K562 (cell line): Measurements from ENCODE around the gene CRAMP1. TPM values are rescaled to one million over a fixed set of nuclear protein-coding genes. Genes with fewer than 3 reads are reported as not detected.

Experiments used
- ATAC-seq: fragments of 200-7000 bp; cut with Tn5 transposase; 3 replicates; pipeline ENCODE4 v1.9.1; 2020; ENCODE audit warnings: moderate library complexity
- BruUV-seq: library from RNA; stranded (reverse); fragments of 400-500 nt; replicated peaks from 2 replicates; lab custom pipeline; 2021; lab: Mats Ljungman, UMichigan
- CTCF ChIA-PET: fragments of 300-600 bp; formaldehyde crosslinking; extraction: SDS; loops from one replicate; lab custom pipeline; 2021; ENCODE audit warnings: low intra/inter-chr PET ratio; lab: Yijun Ruan, JAX
- POLR2A ChIA-PET: fragments of 300-600, 350-650 bp; sonication (Branson Sonifier 250); formaldehyde crosslinking; extraction: SDS; loops from one replicate; lab custom pipeline; 2021; ENCODE audit warnings: antibody characterized with exemption, inconsistent platforms; lab: Yijun Ruan, JAX
- DNase-seq, 4 experiments: peaks; one replicate each; pipeline versions ENCODE4 v3.0.0 to v3.0.0-alpha.2; 2011 to 2018; ENCODE audit warnings: low spot score in 3 of 4, mixed read lengths in 3 of 4; ENCODE audit errors: extremely low read depth in 1 of 4
- FAIRE-seq: peaks from 2 replicates; lab custom pipeline; 2011; peaks lifted over from hg19 to GRCh38; lab: Jason Lieb, UNC
- H2AFZ ChIP-seq: 2 replicates; pipeline ENCODE4 v1.6.0; 2011; ENCODE audit warnings: low read depth, low read length, control low read depth, inconsistent platforms
- H3K27ac ChIP-seq: fragments of 200-600 bp; 3 replicates; pipeline ENCODE4 v1.8.0; 2011; ENCODE audit warnings: low read depth, mild to moderate bottlenecking, control low read depth, inconsistent platforms, low read length, moderate library complexity, mixed read lengths; ENCODE audit errors: extremely low read depth
- H3K27me3 ChIP-seq, 2 experiments: fragments of 300-600 bp in 1 of 2; 2 replicates in 1 of 2; 3 replicates in 1 of 2; pipeline versions ENCODE4 v1.6.0 to v1.8.0; 2011; ENCODE audit warnings: inconsistent platforms in 2 of 2, low read length in 2 of 2, mild to moderate bottlenecking in 1 of 2, mixed read lengths in 1 of 2, moderate library complexity in 1 of 2; ENCODE audit not compliant: control insufficient read depth in 2 of 2, insufficient read depth in 2 of 2
- H3K36me3 ChIP-seq: fragments of 300-600 bp; 3 replicates; pipeline ENCODE4 v1.8.0; 2011; ENCODE audit warnings: mild to moderate bottlenecking, low read length, inconsistent platforms; ENCODE audit not compliant: control insufficient read depth, insufficient read depth
- H3K4me1 ChIP-seq, 2 experiments: fragments of 200-600 bp in 1 of 2; replicated peaks in 1 of 2; 2 replicates in 1 of 2; 3 replicates in 1 of 2; pipeline versions ENCODE4 v1.5.1 to v1.8.0; 2011; ENCODE audit warnings: inconsistent platforms in 2 of 2, low read length in 2 of 2, mild to moderate bottlenecking in 1 of 2, mixed read lengths in 1 of 2, moderate library complexity in 1 of 2; ENCODE audit not compliant: control insufficient read depth in 2 of 2, insufficient read depth in 2 of 2
- H3K4me2 ChIP-seq: 2 replicates; pipeline ENCODE4 v1.6.1; 2011; ENCODE audit warnings: low read length, control low read depth, inconsistent platforms, mixed read lengths; ENCODE audit not compliant: insufficient read depth
- H3K4me3 ChIP-seq: fragments of 200-600 bp; sonication (generic), shearing (Covaris generic); 2 replicates; pipeline ENCODE4 v1.5.1; 2016; ENCODE audit warnings: control low read depth, inconsistent platforms
- H3K79me2 ChIP-seq: fragments of 200-600 bp; 3 replicates; pipeline ENCODE4 v1.8.0; 2011; ENCODE audit warnings: low read length, inconsistent platforms; ENCODE audit not compliant: control insufficient read depth, insufficient read depth
- H3K9ac ChIP-seq, 2 experiments: 2 replicates each; pipeline versions ENCODE4 v1.6.0 to v1.6.1; 2011; ENCODE audit warnings: low read depth in 2 of 2, low read length in 2 of 2, control low read depth in 1 of 2, inconsistent platforms in 1 of 2, mild to moderate bottlenecking in 1 of 2, mixed read lengths in 1 of 2; ENCODE audit not compliant: insufficient read depth in 1 of 2
- H3K9me1 ChIP-seq: one replicate; pipeline ENCODE4 v1.6.0; 2011; ENCODE audit warnings: inconsistent platforms, mild to moderate bottlenecking, low read length, moderate library complexity; ENCODE audit not compliant: control insufficient read depth, insufficient read depth
- H3K9me3 ChIP-seq: replicated peaks from 2 replicates; pipeline ENCODE4 v1.5.1; 2011; ENCODE audit warnings: low read depth, low read length, inconsistent platforms; ENCODE audit not compliant: control insufficient read depth, insufficient read depth
- H4K20me1 ChIP-seq: replicated peaks from 2 replicates; pipeline ENCODE4 v1.6.1; 2011; ENCODE audit warnings: low read length, inconsistent platforms, mixed read lengths; ENCODE audit not compliant: control insufficient read depth, insufficient read depth
- E2F5 ChIP-seq: sonication (generic); formaldehyde crosslinking; IDR thresholded peaks from 2 replicates; pipeline ENCODE4 v1.8.0; 2022; ENCODE audit warnings: mild to moderate bottlenecking, missing genetic modification reagents
- HDAC2 ChIP-seq: fragments of 450-650 bp; IDR thresholded peaks from 2 replicates; pipeline ENCODE4 v1.6.1; 2016; ENCODE audit warnings: mild to moderate bottlenecking
- ID3 ChIP-seq, 2 experiments: fragments of 250-450 bp in 1 of 2; fragments of 450-650 bp in 1 of 2; sonication (Bioruptor Pico) in 1 of 2; IDR thresholded peaks; 2 replicates each; pipeline versions ENCODE4 v1.6.1 to v1.8.0; 2016 to 2021; ENCODE audit warnings: mild to moderate bottlenecking in 2 of 2, moderate library complexity in 2 of 2, missing compliant biosample characterization in 1 of 2, missing genetic modification characterization in 1 of 2
- SREBF1 ChIP-seq: fragments of 150-350 bp; IDR thresholded peaks from 2 replicates; pipeline ENCODE4 v1.6.1; 2014; ENCODE audit warnings: antibody characterized with exemption, low read depth, low read length, borderline replicate concordance
- TAF9B ChIP-seq: fragments of 450-650 bp; IDR thresholded peaks from 2 replicates; pipeline ENCODE4 v1.6.1; 2018; ENCODE audit warnings: mild to moderate bottlenecking; ENCODE audit not compliant: partially characterized antibody
- THRA ChIP-seq: fragments of 450-650 bp; IDR thresholded peaks from 2 replicates; pipeline ENCODE4 v1.6.1; 2017; ENCODE audit warnings: mild to moderate bottlenecking, moderate library complexity
- ZNF512 ChIP-seq: IDR thresholded peaks from 2 replicates; pipeline ENCODE4 v1.6.1; 2016; ENCODE audit warnings: missing genetic modification characterization, missing compliant biosample characterization
- ZNF79 ChIP-seq: fragments of 250-450 bp; sonication (Bioruptor Pico); IDR thresholded peaks from 2 replicates; pipeline ENCODE4 v1.4.0; 2020; ENCODE audit warnings: low read depth, mild to moderate bottlenecking, moderate library complexity
- WGBS: fragments of 100-300 bp; shearing (Covaris generic); methylation state at CpG from one replicate; pipeline ENCODE4 v1.1.6; 2016; ENCODE audit warnings: low coverage, mixed read lengths; ENCODE audit not compliant: insufficient coverage; ENCODE audit errors: missing lambda C conversion rate; 5-methylcytosine and 5-hydroxymethylcytosine counted together
- in situ Hi-C: fragments of 300-500 bp; cut with MboI; formaldehyde crosslinking; loops from 4 replicates; pipeline ENCODE4 v1.15.0; 2018; ENCODE audit warnings: inconsistent platforms, mixed read lengths
- intact Hi-C: fragments of 100-400 bp; cut with micrococcal nuclease; formaldehyde crosslinking; loops from 2 replicates; pipeline ENCODE4 v1.14.2; 2022
- polyA plus RNA-seq, 8 experiments: library from polyadenylated mRNA; depleted of rRNA in 4 of 8; stranded (reverse) in 5 of 8; unstranded in 3 of 8; fragments of >200 nt; fragmentation: Nextera tagmentation in 2 of 8; fragmentation: Illumina TruSeq in 1 of 8; extraction: Ambion mirVana in 2 of 8; extraction: Trizol in 1 of 8; gene quantifications; 2 replicates each; pipeline versions ENCODE4 v1.2.1 to v1.2.3, GENCODE V29; 2011 to 2014; ENCODE audit warnings: inconsistent platforms in 1 of 8, missing spikeins in 1 of 8
- total RNA-seq, 7 experiments: library from RNA; depleted of rRNA in 6 of 7; stranded (reverse); fragments of >200 nt in 6 of 7; fragmentation: Illumina TruSeq in 2 of 7; extraction: Trizol in 2 of 7; gene quantifications; 2 replicates each; pipeline versions ENCODE4 v1.2.1 to v1.2.3, GENCODE V29; 2011 to 2021; ENCODE audit warnings: low replicate concordance in 1 of 7
- TF ChIP-seq, protein P1 (sequence below), 2 experiments: IDR thresholded peaks; 2 replicates each; pipeline ENCODE4 v1.6.1; 2011; ENCODE audit warnings: borderline replicate concordance in 1 of 2, control low read depth in 1 of 2, low read depth in 1 of 2, low read length in 1 of 2, mild to moderate bottlenecking in 1 of 2, mixed read lengths in 1 of 2, moderate library complexity in 1 of 2; ENCODE audit not compliant: insufficient read depth in 1 of 2, insufficient read length in 1 of 2, poor library complexity in 1 of 2, severe bottlenecking in 1 of 2; ENCODE audit errors: extremely low read depth in 1 of 2
- TF ChIP-seq, protein P2 (sequence below): fragments of 250-450 bp; sonication (Bioruptor Pico); IDR thresholded peaks from 2 replicates; pipeline ENCODE4 v1.5.0; 2021

CRAMP1 gene
- total and polyA plus RNA-seq, 9 of the 15 experiments (the other 6 are each of a cell fraction or from before 2014, with no cell fraction given), result 0.52 to 20.8 (median 7.5) TPM

- peaks cover 13 to 43% of the 10 kb centered on the region in 2 experiments; a peak in 4 of 5 replicates for H3K4me1 ChIP-seq
- peak overlapping the region; percentile 85 for H3K4me2 ChIP-seq
- ATAC-seq (peak; percentile 23), FAIRE-seq (no peak), DNase-seq (peak in 1 of 4 experiments; percentile 20)
- 8% methylated on average over 45 of the region's 60 CpGs for WGBS
- no peaks in the 10 kb centered on the region for H3K9me3 ChIP-seq
- peak overlapping the region; percentile 71 to 92 for H3K9ac ChIP-seq
- peak overlapping the region; percentile 72 for H3K4me3 ChIP-seq
- CTCF ChIA-PET, result no interaction called here
- no peaks in the 10 kb centered on the region for H3K27me3 ChIP-seq
- no peaks in the 10 kb centered on the region; the same call in 1 of the 2 replicates for H4K20me1 ChIP-seq
- BruUV-seq, result no TSS peak
- intact Hi-C loops, result loop anchor here (5.0 kb wide), 1 partner anchor 171 kb away; the partner anchor contains the start of genes NUBP2 and SPSB3
- H3K9me1 ChIP-seq, result no peaks in the 10 kb centered on the region
- H3K36me3 ChIP-seq, result peaks cover 17% of the 10 kb centered on the region; the same call in 2 of the 3 replicates
- H3K27ac ChIP-seq, result peak overlapping the region; percentile 88
- H3K79me2 ChIP-seq, result peaks cover 42% of the 10 kb centered on the region
- in situ Hi-C loops, result no loop called here
- POLR2A ChIA-PET, result interaction anchor here (0.5 to 2.2 kb wide), 19 partner anchors 9 to 388 kb away, joined by 3 to 11 read pairs (median 3); partner anchors contain the start of genes JPT2, TELO2 and UQCC4
- peak overlapping the region; percentile 87 for H2AFZ ChIP-seq
- TF ChIP-seq HDAC2 (peak; percentile 43; the same call in 1 of the 2 replicates), TAF9B (no peak), ZNF512 (tag) (0 out of 2 replicates have a peak, but pooled peaks have one; percentile 34), THRA (no peak), E2F5 (CRISPR knock-in tag) (no peak), SREBF1 (no peak), ZNF79 (CRISPR knock-in tag) (no peak), ID3 (CRISPR knock-in tag; IDR thresholded peaks at IDR 0.05) (no peak), ID3 (tag; IDR thresholded peaks at IDR 0.05) (0 out of 2 replicates have a peak, but pooled peaks have one; percentile 16)
- TF ChIP-seq, protein P1, sequence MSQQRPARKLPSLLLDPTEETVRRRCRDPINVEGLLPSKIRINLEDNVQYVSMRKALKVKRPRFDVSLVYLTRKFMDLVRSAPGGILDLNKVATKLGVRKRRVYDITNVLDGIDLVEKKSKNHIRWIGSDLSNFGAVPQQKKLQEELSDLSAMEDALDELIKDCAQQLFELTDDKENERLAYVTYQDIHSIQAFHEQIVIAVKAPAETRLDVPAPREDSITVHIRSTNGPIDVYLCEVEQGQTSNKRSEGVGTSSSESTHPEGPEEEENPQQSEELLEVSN (IDR thresholded peaks at IDR 0.05; ENCODE audit: borderline replicate concordance in 1 of 2, extremely low read depth in 1 of 2, insufficient read depth in 1 of 2, insufficient read length in 1 of 2, low read depth in 1 of 2, low read length in 1 of 2, poor library complexity in 1 of 2, severe bottlenecking in 1 of 2), result peak in 1 of 2 experiments; percentile 72
- TF ChIP-seq, protein P2, sequence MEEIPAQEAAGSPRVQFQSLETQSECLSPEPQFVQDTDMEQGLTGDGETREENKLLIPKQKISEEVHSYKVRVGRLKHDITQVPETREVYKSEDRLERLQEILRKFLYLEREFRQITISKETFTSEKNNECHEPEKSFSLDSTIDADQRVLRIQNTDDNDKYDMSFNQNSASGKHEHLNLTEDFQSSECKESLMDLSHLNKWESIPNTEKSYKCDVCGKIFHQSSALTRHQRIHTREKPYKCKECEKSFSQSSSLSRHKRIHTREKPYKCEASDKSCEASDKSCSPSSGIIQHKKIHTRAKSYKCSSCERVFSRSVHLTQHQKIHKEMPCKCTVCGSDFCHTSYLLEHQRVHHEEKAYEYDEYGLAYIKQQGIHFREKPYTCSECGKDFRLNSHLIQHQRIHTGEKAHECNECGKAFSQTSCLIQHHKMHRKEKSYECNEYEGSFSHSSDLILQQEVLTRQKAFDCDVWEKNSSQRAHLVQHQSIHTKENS (CRISPR knock-in tag), result no peak
Measured at GRCh38 chr16:1610899-1611632, 1.1 kb upstream of the CRAMP1 start.
